IPS DF 19.7 (cell line): ENCODE data around the gene DDHD1.
A peak's percentile ranks its signal among the peaks of the same experiment; 100 is the strongest.

ENCODE experiments used
- DNase-seq: peaks from one replicate; pipeline ENCODE4 v3.0.0-alpha.2; 2013; ENCODE audit warnings: low read depth, low spot score

The DDHD1 gene

GRCh38 chr14:53034036-53034435 lies 119.1 kb downstream of the DDHD1 start:
- DNase-seq: no peak

DNA sequence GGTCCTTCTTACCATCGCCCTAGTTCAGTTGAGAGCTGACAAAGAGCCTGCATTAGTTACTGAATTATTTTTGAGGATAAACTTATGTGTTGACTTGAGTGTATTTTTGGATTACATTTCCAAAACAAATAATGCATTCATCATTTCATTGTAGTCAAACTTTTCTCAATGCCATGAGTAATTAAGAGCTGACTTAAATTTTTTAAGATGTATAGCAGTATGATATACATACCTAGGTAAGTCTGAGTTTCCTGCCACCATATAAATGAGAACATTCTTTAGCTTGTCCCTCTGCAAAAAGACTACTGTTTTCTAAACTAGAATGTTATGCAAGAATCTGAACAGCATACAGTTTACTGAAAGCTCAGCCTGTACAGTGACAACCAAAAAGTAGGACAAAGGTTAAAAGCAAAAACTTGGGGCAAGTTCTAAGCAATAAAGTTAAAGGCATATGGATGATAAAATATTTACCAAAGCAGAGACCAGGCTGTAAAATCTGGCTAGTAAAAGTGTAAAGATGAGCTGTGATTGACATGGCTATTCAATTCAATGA lies 120.2 kb downstream of the DDHD1 start:
- no peak for DNase-seq

GRCh38 chr14:53032161-53032803 lies 120.8 kb downstream of the DDHD1 start:
- no peak for DNase-seq

GRCh38 chr14:53027562-53027961 lies 125.6 kb downstream of the DDHD1 start:
- no peak for DNase-seq

DNA sequence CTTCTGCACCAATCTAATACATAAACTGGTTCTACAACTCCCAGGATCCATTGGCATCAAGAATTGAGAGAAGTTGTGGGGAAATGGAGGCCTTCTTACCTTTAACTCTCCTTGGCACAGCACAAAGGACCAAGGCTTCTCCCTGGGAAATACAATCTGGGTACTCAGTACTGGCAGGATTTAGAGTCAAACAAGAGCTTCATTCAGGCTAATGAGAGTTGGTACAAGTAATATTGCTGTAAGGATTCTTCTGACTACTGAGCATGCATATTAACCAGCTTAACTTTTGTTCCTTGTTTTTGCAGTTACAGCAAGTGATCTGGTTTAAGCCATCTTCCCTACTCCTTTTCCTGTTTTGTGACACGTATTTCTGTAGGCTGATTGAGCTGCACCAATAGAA lies 126.1 kb downstream of the DDHD1 start:
- no peak for DNase-seq

- DNase-seq: no peak
Measured at GRCh38 chr14:53023325-53023724, 129.8 kb downstream of the DDHD1 start.

- DNase-seq: no peak
Measured at GRCh38 chr14:53022593-53022992, 130.5 kb downstream of the DDHD1 start.

DNA sequence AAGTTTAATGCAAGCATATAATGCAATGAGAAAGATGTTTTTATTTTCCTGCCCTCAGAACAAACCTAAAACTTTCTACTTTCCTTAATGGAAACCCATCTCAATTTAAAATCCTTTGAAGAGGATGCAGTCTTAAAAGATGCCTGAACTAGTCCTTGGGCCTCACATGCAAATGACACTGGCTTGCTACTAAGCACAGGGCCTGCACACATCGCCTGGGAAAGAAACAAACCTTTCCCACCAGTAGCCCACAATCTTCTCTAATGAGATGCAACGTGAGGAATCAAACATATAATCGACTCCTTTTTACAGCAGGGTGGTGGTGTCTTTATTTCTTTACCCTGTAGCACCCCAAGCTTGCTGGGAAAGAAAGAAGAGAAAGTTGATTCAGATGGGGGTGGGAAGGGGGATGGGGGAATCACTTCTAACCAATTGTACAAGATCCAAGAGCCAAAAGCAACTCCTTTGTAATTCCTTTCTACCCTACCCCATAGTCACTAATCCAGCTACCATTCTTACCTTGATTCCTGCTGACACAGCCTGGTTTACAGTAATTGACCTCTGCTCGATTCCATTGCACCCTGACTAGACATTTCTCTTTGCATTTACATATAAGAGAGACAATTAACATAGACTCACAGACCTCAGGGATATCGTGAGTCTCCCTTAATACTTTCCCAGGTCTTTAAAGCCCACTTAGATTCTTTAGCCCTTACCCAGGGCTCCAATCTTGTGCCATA lies 132.8 kb downstream of the DDHD1 start:
- no peak for DNase-seq

- DNase-seq: no peak
Measured at GRCh38 chr14:53019406-53019805, 133.7 kb downstream of the DDHD1 start.

GRCh38 chr14:53017837-53018236 lies 135.3 kb downstream of the DDHD1 start:
- DNase-seq: no peak

GRCh38 chr14:53016919-53017318 lies 136.2 kb downstream of the DDHD1 start:
- DNase-seq: no peak

DNA sequence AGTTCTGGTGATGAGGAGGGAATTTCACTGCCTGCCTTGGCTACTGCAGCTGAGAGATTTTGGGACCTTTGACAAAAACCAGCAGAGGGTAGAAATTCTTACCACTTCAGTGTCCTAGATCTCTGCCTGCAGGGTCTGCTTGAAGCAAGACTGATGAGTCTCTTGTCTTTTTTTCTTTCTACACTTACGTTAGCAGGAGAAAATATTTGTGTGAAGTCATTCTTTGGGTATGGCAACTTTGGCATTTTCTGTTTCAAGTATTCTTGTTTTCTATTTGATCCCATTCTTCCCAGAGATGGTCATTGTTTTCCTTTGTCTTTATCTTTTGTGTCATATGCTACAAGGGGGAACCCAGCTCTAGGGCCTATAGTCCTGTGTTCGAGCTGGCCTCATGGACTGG lies 136.6 kb downstream of the DDHD1 start:
- DNase-seq: no peak

DNA sequence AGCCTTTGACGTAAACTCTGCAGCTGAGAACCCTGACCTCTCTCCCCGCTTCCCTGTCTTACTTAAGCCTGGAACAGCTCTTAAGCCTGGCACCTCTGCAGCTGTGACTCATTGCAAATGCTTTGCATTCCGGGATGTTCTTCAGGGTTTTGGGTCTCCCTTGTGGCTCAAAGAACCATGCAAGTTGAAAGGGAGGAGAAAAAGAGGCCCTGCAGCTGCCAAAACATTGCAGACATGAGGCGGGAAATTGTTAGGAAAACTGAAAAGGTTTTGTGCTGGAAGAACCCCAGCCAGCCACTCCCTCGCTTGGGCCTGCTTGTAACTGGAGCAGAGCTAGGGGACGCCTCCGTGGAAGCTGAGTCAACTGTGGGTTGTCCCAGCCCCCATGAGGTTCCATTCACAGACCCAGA lies 142.1 kb downstream of the DDHD1 start:
- DNase-seq: peak; percentile 70

DNA sequence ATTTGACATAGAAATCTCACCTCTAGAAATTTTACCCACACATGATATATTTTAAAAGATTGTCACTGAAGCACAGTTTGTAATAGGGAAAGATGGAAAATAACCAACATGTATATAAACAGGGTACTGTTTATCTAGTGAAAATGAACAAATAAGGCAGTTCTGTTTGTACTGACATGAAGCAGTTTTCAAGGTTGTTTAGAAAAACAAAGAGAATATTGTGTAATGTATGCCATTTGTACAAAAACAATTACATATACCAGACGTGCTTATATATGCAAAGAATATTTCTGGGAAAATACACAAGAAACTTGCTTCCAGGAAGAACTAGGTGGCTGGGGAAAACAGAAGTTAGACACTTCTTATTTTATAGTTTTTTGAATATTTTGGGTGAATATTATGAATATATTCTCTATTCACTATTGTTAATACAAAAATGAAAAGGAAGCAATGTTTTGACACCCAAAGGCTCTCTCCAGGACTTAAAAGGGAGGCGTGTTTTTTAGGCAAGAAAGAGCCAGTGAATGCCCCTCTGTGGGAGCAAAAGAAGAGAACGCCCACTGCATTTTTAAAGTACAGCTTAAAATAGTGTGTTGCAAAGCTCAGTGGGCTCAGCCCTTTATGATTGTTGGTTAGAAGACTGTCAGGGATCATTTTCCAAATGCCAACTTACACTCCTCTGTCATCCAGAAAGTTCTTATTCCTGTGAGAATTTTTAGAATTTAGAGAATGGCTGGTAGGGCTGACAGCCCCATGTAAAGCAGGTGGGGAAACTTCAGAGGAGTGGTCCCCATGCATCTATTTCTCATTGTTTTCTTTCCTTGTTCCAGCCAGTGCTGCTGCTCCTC lies 142.7 kb downstream of the DDHD1 start:
- no peak for DNase-seq

DNA sequence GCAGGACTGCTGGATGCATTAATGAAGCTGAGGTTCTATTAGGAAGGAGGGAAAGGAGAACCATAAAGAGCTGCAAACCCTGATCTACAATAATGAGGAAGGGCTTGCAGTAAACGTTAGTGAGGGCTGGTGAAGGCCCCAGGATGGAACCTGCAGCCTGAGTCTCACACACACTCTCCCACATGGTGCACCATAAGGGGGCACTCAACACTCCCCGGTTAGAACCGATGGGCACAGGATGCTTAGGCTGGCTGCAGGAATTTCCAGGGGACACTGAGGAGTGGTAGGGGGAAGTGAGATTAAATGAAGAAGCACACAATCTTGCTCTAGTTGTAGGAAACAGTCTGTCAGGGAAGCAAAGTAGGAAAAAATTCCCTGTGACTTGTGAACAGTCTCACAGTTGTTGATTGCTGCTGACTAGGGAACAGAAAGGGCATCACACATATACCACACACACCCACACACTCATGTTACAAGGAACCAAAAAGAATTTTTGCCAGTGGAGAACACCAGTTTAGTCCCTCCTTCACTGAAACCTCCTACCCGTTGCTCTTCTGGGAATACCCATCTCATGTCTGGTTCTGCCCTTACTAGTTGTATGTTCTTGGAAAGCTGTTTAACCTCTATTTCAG lies 146.1 kb downstream of the DDHD1 start:
- DNase-seq: no peak

GRCh38 chr14:53004976-53005375 lies 148.1 kb downstream of the DDHD1 start:
- DNase-seq: no peak

- DNase-seq: no peak
Measured at GRCh38 chr14:53003776-53004175, 149.3 kb downstream of the DDHD1 start.

- DNase-seq: no peak
Measured at GRCh38 chr14:53002576-53002975, 150.5 kb downstream of the DDHD1 start.

DNA sequence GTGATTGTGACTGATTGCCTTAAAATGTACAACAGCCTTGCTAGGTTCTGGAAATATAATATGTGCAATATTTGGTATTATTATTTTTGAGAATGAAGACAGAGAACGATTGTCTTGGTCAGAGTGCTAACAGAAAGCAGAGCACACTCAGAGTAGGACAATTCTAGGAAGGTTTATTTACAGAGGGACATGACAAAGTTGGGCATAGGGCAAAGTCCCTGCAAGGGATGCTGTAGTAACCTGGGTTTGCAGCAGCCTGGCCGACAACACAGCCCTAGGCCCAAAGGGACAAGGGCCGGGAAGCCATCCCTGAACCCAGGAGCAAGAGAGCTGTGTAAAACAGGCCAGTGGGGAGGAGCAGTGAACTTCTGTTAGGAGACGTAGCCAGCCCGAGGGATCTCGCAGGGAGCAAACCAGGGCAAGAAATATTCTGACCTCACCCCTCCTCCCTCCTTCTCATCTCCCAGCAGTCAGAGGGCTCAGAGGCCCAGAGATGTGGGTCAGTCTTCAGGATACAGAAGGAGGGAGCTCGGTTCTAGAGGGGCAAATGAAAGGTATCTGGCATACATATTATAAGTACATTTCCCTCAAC lies 151.2 kb downstream of the DDHD1 start:
- DNase-seq: no peak

- DNase-seq: no peak
Measured at GRCh38 chr14:52998376-52999015, 154.6 kb downstream of the DDHD1 start.

- no peak for DNase-seq
Measured at GRCh38 chr14:52996493-52996892, 156.6 kb downstream of the DDHD1 start.
